K562 (cell line): ENCODE measurements around the gene C2orf42.

Experiments
- CEBPB ChIP-seq: fragments of 450-650 bp; IDR thresholded peaks from 2 replicates; pipeline ENCODE4 v1.6.1; 2016; ENCODE audit warnings: missing genetic modification characterization, missing compliant biosample characterization
- CHCHD3 ChIP-seq: fragments of 250-450 bp; sonication (Bioruptor Pico); IDR thresholded peaks from 2 replicates; pipeline ENCODE4 v2.1.2; 2022; ENCODE audit warnings: mild to moderate bottlenecking
- CREBBP ChIP-seq: IDR thresholded peaks from one replicate; pipeline ENCODE4 v1.6.1; 2012; ENCODE audit warnings: low read depth, mild to moderate bottlenecking, control low read depth, inconsistent platforms, low read length
- GATA2 ChIP-seq: sonication (generic); formaldehyde crosslinking; IDR thresholded peaks from 2 replicates; pipeline ENCODE4 v1.4.0; 2020; ENCODE audit warnings: mild to moderate bottlenecking, missing genetic modification reagents
- JUND ChIP-seq, 2 experiments: IDR thresholded peaks; 2 replicates in 1 of 2; 3 replicates in 1 of 2; pipeline ENCODE4 v1.6.1; 2011; ENCODE audit warnings: borderline replicate concordance in 2 of 2, low read depth in 2 of 2, low read length in 2 of 2, improper control_type of control experiment in 1 of 2, missing biosample characterization in 1 of 2, missing genetic modification characterization in 1 of 2, missing genetic modification reagents in 1 of 2
- MTA2 ChIP-seq: fragments of 450-650 bp; IDR thresholded peaks from 2 replicates; pipeline ENCODE4 v1.6.1; 2016; ENCODE audit warnings: low read depth
- NFIC ChIP-seq: fragments of 450-650 bp; IDR thresholded peaks from 2 replicates; pipeline ENCODE4 v1.6.1; 2017; ENCODE audit warnings: mild to moderate bottlenecking, inconsistent platforms
- POLR2A ChIP-seq: fragments of 450-650 bp; conservative IDR thresholded peaks from 2 replicates; pipeline ENCODE4 v1.6.1; 2016
- SP1 ChIP-seq: sonication (generic); formaldehyde crosslinking; IDR thresholded peaks from 2 replicates; pipeline ENCODE4 v1.8.1; 2022; ENCODE audit warnings: mild to moderate bottlenecking, missing genetic modification reagents
- ZNF408 ChIP-seq: fragments of 250-450 bp; sonication (Bioruptor Pico); IDR thresholded peaks from 2 replicates; pipeline ENCODE4 v1.4.0; 2020; ENCODE audit warnings: low read depth, mild to moderate bottlenecking, moderate library complexity
- TF ChIP-seq, protein P1 (sequence below), 3 experiments: IDR thresholded peaks in 2 of 3; conservative IDR thresholded peaks in 1 of 3; 2 replicates each; pipeline ENCODE4 v1.5.1; 2011 to 2012; ENCODE audit warnings: low read length in 3 of 3, mild to moderate bottlenecking in 3 of 3, control low read depth in 2 of 3, improper control_type of control experiment in 1 of 3, inconsistent platforms in 1 of 3, low read depth in 1 of 3, mixed read lengths in 1 of 3, moderate library complexity in 1 of 3; ENCODE audit not compliant: insufficient read depth in 2 of 3
- TF ChIP-seq, protein P2 (sequence below): sonication (generic); formaldehyde crosslinking; IDR thresholded peaks from 2 replicates; pipeline ENCODE4 v1.9.0; 2022; ENCODE audit warnings: mild to moderate bottlenecking, missing genetic modification reagents

DNA sequence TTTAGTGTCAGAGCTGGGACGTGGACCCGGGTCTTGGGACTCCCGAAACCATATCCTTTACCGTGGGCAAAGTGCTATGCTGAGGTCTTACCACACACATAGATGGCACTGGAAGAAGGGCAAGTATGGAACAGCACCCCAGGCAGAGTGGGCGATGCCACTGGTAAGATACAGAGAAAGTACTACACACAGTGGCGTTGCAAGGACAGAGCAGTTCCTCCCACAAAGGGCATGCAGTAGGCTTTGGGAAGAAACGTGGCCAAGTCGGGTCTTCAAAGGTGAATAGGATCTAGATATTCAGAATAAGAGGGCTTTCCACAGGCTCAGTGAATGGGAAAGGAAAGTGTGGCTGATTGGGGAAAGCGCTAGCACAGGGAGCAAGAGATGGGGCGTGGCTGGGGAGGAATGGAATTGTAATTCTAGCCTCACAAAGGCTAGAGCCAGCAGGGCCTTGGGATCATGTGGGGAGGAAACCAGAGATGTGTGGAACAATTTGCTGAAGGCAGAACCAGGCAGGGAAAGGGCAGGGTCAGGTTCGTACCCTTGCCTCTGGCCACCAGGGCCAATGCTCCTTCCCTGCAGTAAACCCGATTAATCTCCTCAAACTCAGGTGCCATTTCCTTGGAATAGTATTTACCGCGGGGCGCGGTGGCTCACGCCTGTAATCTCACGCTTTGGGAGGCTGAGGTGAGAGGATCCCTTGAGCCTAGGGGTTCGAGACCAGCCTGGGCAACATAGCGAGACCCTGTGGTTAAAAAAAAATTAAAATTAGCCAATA lies 67.6 kb downstream of the C2orf42 start:
- TF ChIP-seq CHCHD3 (CRISPR knock-in tag) (no peak), CEBPB (tag) (no peak), GATA2 (CRISPR knock-in tag) (no peak), MTA2 (0 out of 2 replicates have a peak, but pooled peaks have one; percentile 19), POLR2A (no peak), NFIC (peak; percentile 16; the same call in 1 of the 2 replicates), CREBBP (no peak), ZNF408 (CRISPR knock-in tag) (no peak), SP1 (CRISPR knock-in tag) (no peak), JUND (IDR thresholded peaks at IDR 0.05; ENCODE audit: borderline replicate concordance, low read depth, low read length) (no peak), JUND (tag; IDR thresholded peaks at IDR 0.05; ENCODE audit: borderline replicate concordance, low read depth, low read length) (no peak; the same call in 2 of the 3 replicates)
- TF ChIP-seq, protein P1, sequence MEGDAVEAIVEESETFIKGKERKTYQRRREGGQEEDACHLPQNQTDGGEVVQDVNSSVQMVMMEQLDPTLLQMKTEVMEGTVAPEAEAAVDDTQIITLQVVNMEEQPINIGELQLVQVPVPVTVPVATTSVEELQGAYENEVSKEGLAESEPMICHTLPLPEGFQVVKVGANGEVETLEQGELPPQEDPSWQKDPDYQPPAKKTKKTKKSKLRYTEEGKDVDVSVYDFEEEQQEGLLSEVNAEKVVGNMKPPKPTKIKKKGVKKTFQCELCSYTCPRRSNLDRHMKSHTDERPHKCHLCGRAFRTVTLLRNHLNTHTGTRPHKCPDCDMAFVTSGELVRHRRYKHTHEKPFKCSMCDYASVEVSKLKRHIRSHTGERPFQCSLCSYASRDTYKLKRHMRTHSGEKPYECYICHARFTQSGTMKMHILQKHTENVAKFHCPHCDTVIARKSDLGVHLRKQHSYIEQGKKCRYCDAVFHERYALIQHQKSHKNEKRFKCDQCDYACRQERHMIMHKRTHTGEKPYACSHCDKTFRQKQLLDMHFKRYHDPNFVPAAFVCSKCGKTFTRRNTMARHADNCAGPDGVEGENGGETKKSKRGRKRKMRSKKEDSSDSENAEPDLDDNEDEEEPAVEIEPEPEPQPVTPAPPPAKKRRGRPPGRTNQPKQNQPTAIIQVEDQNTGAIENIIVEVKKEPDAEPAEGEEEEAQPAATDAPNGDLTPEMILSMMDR (IDR thresholded peaks at IDR 0.05 in 2 of 3, conservative IDR thresholded peaks at IDR 0.05 in 1 of 3; ENCODE audit: insufficient read depth in 2 of 3, low read depth in 1 of 3, low read length in 3 of 3): no peak
- TF ChIP-seq, protein P2, sequence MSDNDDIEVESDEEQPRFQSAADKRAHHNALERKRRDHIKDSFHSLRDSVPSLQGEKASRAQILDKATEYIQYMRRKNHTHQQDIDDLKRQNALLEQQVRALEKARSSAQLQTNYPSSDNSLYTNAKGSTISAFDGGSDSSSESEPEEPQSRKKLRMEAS (CRISPR knock-in tag): no peak; the same call in 1 of the 2 replicates
